Heart left ventricle (tissue), 13 donors: Measurements from ENCODE around the gene SFN.

Experiments used
- CTCF ChIP-seq, 12 donors: fragments of 200-600 bp; sonication (generic) in 4 of 12; IDR thresholded peaks; one replicate each; pipeline versions ENCODE4 v1.5.0 to v1.8.0; 2018 to 2022; ENCODE audit warnings: antibody characterized with exemption in 12 of 12, mild to moderate bottlenecking in 5 of 12
- POLR2A ChIP-seq, 2 donors: fragments of 450-650 bp; IDR thresholded peaks; one replicate each; pipeline ENCODE4 v1.6.1; 2017; ENCODE audit warnings: antibody characterized with exemption in 2 of 2, mild to moderate bottlenecking in 2 of 2, moderate library complexity in 2 of 2
- donor health status: ischemic (EF 13 %, LVEDD 7.1; RV severe dilation, severe dysfunction).
- donor health status: DM: no; HTN: yes; CAD: no.
- donor health status: DM: no; HTN: no; CAD: no.
- donor health status: ischemic (EF 25% LVEDD 6.9; RV normal size, moderate dysfunction).
- donor health status: ischemic (EF 25% LVEDD 5.7; RV mildly dilated, moderate dysfunction).
- donor health status: ischemic (EF 35%, LVEDD 5.7; RV mildly dilated, moderate dysfunction).
- donor health status: nonischemic (EF 11% LVEDD 7.7; RV severe dilation, severe dysfunction).
- donor health status: DM: yes; HTN: yes; CAD: no.
- donor health status: PGD.
- donor health status: ischemic (EF 29% LVEDD 5.4; RV normal size, mild dysfunction).
- donor health status: nonischemic (EF 23%, LVEDD 6.1; RV moderate dilation, normal function).

- TF ChIP-seq POLR2A (IDR thresholded peaks at IDR 0.05) (no peak), CTCF (IDR thresholded peaks at IDR 0.05) (no peak)
Measured at GRCh38 chr1:26858160-26858559, 4.8 kb upstream of the SFN start.
